Activated gamma-delta T cell (primary cell): ENCODE results near the gene QSOX2.

ENCODE experiments used
- DNase-seq: peaks from one replicate; lab custom pipeline; 2025; lab: John Stamatoyannopoulos, UW

The QSOX2 gene

DNA sequence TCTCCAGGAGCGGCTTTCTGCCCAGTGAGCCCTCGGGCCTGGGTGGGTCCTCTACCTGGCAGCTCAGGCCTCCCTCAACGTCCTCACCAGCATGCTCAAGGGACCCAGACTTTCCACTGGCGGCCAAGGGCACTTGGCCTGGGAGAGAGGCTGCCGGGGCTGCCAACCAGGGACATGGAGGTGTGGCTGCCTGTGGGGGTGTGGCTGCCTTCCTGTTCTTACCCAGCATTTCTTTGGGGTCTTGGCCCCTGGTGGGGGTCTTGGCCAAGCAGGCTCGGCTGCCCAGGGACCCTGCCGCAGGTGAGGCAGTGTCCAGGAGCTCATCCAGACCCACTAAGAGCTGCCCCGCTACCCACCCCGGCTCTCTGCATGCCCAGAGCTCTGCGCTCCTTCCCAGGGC, 7.2 kb upstream of the QSOX2 start:
- no peak for DNase-seq

DNA sequence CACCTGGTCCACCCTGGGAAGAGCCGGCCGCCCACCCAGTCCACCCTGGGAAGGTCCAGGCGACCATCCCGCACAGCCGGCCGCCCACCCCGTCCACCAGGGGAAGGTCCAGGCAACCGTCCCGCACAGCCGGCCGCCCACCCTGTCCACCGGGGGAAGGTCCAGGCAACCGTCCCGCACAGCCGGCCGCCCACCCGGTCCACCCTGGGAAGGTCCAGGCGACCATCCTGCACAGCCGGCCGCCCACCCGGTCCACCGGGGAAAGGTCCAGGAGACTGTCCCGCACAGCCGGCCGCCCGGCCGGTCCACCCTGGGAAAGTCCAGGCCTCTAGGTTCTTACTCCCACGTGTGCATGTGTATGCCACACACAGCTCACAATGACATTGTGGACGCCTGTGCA, 6.7 kb upstream of the QSOX2 start:
- no peak for DNase-seq

DNA sequence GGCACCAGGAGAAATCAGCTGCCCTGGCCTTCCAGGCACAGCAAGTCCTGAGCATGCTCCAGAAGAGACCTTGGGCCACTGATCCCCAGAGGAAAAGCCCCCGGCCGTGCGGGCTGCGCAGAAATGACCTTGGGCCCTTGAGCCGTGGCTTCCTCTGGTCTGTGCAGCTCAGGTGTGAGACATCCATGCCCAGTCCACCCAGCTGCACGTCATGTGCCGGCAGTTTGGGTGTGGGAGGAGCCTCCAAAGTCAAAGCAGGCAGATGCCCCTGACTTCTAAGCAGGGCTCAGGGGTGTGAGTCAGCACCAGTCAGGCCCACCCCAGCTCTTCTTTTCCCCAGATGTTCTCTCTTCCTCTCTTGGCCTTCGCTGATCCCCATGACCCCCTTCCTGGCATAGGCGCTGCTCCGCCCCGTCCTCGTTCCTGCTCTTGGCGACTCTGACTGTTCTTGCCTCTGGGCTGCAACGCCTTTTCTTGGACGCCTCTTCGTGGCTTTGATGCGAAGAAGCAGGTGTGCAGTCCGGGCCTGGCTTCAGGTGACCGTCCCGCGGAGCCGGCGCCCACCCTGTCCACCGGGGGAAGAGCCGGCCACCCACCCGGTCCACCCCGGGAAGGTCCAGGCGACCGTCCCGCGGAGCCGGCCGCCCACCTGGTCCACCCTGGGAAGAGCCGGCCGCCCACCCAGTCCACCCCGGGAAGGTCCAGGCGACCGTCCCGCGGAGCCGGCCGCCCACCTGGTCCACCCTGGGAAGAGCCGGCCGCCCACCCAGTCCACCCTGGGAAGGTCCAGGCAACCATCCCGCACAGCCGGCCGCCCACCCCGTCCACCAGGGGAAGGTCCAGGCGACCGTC, 5.9 kb upstream of the QSOX2 start:
- DNase-seq = no peak

DNA sequence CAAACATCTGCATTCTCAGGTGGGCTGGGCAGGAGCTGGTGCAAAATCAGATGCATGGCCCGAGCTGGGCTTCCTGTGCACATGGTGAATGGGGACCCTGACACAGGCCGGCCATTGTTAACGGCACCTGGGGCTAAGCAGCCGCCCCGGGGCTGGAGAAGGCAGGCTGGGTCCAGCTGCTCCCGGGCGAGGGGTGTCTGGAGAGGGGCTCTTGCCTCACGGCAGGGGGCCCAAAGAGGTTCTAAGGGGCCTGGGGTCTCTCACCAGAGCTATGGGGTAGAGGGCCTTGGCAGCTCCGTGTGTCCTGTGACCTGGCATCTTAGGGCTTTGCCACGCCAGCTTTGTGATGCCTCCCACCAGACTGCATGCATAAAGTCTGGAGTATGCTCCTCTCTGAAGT, 5.1 kb upstream of the QSOX2 start:
- no peak for DNase-seq

DNA sequence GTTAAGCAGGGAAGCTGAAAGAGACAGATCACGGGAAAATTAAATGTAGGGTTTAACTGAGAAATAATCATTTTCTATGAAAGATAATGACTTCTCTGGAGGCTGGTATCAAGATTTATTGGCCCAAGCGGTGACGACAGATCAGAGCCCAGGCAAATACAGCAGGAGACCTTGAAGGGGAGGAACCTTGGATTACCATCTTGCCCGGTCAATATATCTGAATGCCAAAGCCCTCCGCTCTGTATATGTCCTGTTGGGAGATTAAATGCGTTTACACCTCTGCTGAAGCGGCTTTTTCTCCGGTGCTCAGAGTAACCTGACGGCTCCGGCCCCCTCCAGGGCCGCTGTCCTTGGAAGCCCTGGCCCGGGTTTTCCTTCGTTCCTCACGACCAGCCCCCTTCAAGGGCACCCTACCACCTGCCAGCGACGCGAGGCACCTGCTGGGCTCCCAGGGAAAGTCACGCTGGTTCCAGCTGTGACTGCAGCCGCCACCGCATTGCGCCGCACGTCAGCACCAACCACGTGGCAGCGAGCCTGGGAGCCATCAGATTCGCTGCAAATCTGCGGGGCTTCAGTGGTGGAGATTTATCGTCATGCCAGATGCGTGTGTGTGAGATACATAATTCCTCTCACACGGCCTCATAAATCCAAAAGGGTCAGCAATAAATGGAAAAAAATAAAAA, 4.4 kb upstream of the QSOX2 start:
- DNase-seq = no peak

DNA sequence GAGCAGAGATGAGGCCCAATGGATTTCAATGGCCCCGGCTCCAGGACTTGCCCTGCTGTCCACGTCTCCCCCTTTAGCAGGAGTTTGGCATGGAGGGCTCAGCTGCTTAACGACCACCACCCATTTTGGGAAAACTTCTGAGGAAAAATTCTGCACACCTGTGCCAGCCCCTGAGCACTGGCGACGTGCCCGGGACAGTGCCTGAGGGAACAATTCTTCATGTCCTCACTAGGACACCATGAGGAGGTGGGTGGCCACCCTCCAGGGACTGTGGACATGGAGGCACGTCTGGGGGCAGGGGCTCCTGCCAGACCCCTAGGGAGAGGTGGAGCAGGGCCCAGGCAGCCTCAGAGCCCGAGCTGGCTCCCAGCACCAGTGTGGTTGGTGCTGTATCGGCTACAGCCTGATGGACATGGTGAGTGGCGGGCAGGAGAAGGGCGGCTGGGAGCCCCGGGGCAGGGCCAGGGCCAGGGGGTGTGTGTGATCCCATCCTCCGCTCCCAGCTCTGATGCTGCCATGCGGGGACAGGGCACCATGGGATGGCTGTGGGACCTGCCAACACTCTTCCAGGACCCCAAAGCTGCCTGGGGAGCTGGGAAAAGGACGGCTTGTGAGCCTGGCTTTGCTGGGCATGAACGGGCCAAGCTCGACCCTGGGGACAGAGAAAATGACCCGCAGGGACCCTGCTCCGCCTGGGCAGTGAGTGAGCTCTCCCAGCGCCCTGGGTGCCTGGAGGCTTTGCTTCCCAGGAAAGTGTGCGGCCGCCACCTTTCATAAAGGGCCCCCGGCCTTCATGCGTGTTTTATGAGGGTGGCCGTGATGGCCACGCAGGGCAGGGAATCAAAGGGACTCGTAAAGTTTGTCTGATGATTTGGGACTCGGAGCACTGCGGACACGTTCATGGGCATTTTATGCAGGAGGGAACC, 3.6 kb upstream of the QSOX2 start:
- no peak for DNase-seq

- DNase-seq = no peak
These were observed 2.5 kb upstream of the QSOX2 start for GRCh38 chr9:136247947-136248637.

GRCh38 chr9:136247551-136247916, 1.9 kb upstream of the QSOX2 start:
- DNase-seq = no peak

GRCh38 chr9:136246849-136247550, 1.4 kb upstream of the QSOX2 start:
- no peak for DNase-seq

GRCh38 chr9:136244969-136245218, 718 bp downstream of the QSOX2 start:
- DNase-seq = no peak

DNA sequence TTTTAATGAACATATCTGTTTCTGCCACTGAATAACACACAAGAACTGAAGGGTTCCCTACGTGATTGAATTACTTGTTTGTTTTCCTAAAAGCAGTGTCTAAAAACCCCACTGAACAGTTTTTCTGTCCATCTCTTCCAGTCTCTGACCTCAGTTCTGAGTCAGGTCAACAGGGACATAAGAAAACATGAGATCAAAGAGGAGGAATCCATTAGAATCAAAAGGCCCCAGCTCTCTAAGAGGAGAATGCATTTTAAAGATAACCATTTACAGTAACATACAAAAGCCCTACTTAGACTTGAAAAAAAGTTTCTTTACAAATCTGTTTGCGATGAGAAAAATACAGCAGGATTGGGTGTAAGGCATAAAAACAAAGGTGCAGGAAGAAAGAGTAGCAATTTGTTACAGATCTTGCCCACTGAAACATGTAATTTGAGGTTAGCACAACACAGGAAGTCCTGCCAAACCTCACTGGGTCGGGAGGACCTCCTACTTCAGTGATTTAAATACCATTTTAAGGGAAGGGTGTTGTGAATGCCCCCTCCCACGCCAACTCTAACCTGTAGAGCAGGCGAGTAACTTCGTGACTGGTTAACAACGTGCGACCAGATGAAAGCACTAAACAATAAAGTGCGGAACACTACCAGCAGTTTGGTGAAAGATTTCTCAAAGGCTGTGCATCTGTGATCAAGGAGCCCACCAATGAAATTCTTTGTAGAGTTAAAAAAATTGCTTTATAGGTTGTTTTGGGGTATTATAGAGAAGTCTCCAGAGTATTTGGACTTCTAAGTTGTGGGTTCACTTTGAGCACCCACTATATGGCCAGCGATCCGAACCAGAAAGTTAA, 1.3 kb downstream of the QSOX2 start:
- DNase-seq = no peak

GRCh38 chr9:136243631-136244030, 2.0 kb downstream of the QSOX2 start:
- no peak for DNase-seq

- DNase-seq = no peak
These were observed 2.6 kb downstream of the QSOX2 start for GRCh38 chr9:136242918-136243525.

GRCh38 chr9:136242248-136242647, 3.4 kb downstream of the QSOX2 start:
- DNase-seq = no peak

DNA sequence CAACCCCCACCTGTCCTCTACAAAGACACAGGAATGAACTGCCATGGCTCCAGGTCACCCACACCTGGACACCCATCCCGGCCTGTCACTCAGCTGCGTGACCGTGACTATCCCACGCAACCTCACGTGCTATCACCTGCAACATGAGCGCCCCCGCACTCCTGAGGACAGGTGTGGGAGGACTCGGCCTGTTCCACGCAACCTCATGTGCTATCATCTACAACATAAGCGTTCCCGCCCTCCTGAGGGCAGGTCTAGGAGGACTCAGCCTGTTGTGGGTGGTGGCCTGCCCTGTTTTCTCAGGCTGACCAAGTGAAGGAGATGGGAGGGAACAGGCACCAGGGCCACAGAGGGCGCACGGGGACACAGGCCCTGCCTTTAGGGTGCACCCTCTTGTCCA, 4.1 kb downstream of the QSOX2 start:
- DNase-seq = no peak

- DNase-seq = no peak
These were observed 4.7 kb downstream of the QSOX2 start for GRCh38 chr9:136240941-136241340.

DNA sequence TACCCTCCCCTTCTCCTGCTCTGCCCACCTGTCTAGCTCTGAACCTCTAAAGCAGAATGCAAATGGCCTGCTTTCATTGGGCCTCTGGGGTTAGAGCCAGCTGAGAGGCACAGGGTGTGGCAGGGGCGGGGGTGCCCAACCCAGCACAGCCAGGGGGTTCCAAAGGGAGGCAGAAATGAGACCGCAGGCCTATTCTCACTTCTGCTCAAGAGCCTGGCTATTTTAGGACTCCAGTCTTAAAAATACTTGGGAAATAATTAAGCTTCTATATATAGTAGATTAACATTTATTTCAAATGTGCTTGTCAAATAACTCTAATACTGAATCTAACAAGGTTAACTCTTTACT, 5.7 kb downstream of the QSOX2 start:
- DNase-seq = no peak

DNA sequence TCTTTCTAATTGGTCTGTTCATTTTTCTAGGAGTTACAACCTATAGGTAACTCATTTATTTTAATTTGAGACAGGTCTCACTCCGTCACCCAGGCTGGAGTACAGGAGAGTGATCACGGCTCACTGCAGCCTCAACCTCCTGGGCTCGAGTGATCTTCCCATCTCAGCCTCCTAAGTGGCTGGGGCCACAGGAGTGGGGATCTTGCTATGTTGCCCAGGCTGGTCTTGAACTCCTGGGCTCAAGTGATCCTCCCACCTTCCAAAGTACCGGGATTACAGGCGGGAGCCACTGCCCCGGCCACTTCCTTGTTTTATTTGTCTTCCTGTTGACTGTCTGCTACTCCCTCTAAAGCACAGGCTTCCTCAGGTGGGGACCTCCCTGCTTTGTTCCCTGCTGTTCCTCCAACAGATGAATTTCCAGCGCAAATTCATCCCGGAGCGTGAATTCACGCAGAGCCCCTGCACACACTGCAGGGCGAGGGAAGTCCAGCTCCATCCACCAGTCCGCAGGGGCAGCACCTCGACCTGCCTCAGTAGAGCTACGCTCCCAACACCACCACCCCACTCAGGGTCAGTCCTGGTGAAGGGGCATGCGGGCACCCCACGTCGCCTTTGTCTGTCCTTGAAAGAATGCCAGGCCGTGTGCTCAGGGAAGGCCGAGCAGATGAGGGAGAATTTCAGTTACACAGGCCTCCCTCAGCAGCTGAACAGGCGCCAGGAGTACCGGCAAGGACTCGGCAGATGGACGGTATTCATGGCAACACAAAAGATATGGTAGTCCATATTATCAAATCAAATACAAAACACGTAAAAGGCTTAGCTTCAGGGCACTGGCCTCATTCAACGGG, 6.3 kb downstream of the QSOX2 start:
- no peak for DNase-seq

- DNase-seq = no peak
These were observed 7.3 kb downstream of the QSOX2 start for GRCh38 chr9:136238342-136238732.
